ENCODE measurements around the gene DCLK3.

The DCLK3 gene

DNA sequence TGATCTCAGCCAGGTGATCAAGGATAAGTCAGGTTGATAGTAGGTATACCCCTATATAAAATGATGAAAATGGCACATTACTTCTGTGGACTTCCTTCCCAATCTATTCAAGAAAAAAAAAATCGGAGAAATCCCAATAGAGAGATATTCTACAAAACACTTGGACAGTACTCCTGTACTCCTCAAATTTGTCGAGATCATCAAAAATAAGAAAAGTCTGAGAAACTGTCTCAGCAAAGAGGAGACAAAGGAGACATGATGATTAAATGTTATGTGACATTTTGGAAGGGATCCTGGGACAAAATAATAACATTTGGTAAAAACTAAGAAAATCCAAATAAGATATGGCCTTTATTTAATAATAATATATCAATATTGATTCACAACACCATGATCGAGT, 94.6 kb downstream of the DCLK3 start:
- no peak for DNase-seq (ENCODE audit: low spot score)

- DNase-seq (ENCODE audit: low spot score) = no peak
Measured at GRCh38 chr3:36666166-36666565, 98.2 kb downstream of the DCLK3 start.

GRCh38 chr3:36663666-36664291, 100.6 kb downstream of the DCLK3 start:
- DNase-seq (ENCODE audit: low spot score) = peak; percentile 7

GRCh38 chr3:36662626-36663025, 101.7 kb downstream of the DCLK3 start:
- no peak for DNase-seq (ENCODE audit: low spot score)
